Duodenal mucosa (tissue), 2 donors: ENCODE results near the gene JAZF1.

ENCODE experiments used
- H3K27ac ChIP-seq: one replicate; pipeline ENCODE4 v1.7.0; 2013; ENCODE audit warnings: low read depth, low read length
- H3K27me3 ChIP-seq, 2 donors: one replicate each; pipeline ENCODE4 v1.7.0; 2013; ENCODE audit warnings: low read length in 2 of 2, control low read depth in 1 of 2; ENCODE audit not compliant: insufficient read depth in 2 of 2, control insufficient read depth in 1 of 2
- H3K36me3 ChIP-seq, 2 donors: one replicate each; pipeline ENCODE4 v1.7.0; 2013; ENCODE audit warnings: low read length in 2 of 2, control low read depth in 1 of 2; ENCODE audit not compliant: insufficient read depth in 2 of 2, control insufficient read depth in 1 of 2
- H3K4me1 ChIP-seq, 2 donors: one replicate each; pipeline ENCODE4 v1.7.0; 2013; ENCODE audit warnings: low read length in 2 of 2, control low read depth in 1 of 2; ENCODE audit not compliant: insufficient read depth in 2 of 2, control insufficient read depth in 1 of 2
- H3K4me3 ChIP-seq, 2 donors: one replicate each; pipeline ENCODE4 v1.7.0; 2013; ENCODE audit warnings: low read length in 2 of 2, low read depth in 1 of 2
- H3K9ac ChIP-seq, 2 donors: one replicate each; pipeline ENCODE4 v1.7.0; 2013; ENCODE audit warnings: low read length in 2 of 2, low read depth in 1 of 2
- H3K9me3 ChIP-seq, 2 donors: one replicate each; pipeline ENCODE4 v1.7.0; 2013; ENCODE audit warnings: low read length in 2 of 2, control low read depth in 1 of 2; ENCODE audit not compliant: control insufficient read depth in 1 of 2

JAZF1 gene

DNA sequence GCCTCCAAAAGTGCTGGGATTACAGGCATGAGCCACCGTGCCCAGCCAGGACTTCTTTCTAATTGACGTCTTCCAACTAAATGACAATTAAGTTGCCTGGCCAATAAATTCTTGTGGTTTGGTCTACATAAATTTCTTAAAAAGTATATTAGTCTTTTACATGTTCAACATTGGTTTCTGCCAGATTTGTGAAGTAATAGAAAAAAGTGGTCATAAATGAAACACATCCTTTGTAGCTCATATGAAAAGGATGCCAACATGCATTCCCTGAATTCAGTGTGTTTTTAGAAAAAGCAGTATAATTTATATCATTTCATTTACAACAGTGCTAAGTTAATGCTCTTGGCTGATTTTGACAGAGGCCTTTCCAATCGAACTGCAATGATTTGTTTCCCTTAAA, 225.6 kb downstream of the JAZF1 start:
- Histone ChIP-seq H3K4me1 (no peaks in the 10 kb centered on the region), H3K4me3 (no peak overlapping the region), H3K27ac (no peak overlapping the region), H3K27me3 (no peaks in the 10 kb centered on the region), H3K9me3 (no peaks in the 10 kb centered on the region), H3K36me3 (no peaks in the 10 kb centered on the region), H3K9ac (no peak overlapping the region)

GRCh38 chr7:27953777-27954176, 226.8 kb downstream of the JAZF1 start:
- no peak overlapping the region for H3K9ac ChIP-seq
- H3K36me3 ChIP-seq, result no peaks in the 10 kb centered on the region
- no peaks in the 10 kb centered on the region for H3K9me3 ChIP-seq
- no peaks in the 10 kb centered on the region for H3K27me3 ChIP-seq
- no peaks in the 10 kb centered on the region for H3K4me1 ChIP-seq
- H3K27ac ChIP-seq, result no peak overlapping the region
- no peak overlapping the region for H3K4me3 ChIP-seq

DNA sequence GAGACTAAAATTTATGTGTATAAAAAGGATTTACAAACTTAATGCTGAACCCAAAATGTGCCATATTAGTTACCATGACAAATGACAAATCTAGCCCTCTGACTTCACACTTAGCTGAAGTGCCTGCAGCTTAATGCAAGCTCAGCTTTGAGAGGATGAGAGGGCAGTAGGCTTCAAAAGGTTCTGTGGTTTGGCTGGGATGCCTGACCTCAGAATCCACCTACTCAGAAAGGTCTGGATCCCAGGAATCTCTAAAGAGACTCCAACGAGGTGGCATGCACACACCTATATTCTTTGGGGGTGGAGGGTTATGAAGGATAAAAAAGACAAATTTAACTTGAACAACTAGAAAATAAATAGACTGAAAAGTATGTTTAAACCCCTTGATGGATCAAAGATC, 227.2 kb downstream of the JAZF1 start:
- no peaks in the 10 kb centered on the region for H3K36me3 ChIP-seq
- H3K9ac ChIP-seq, result no peak overlapping the region
- no peaks in the 10 kb centered on the region for H3K4me1 ChIP-seq
- no peak overlapping the region for H3K4me3 ChIP-seq
- H3K27ac ChIP-seq, result no peak overlapping the region
- no peaks in the 10 kb centered on the region for H3K27me3 ChIP-seq
- no peaks in the 10 kb centered on the region for H3K9me3 ChIP-seq

DNA sequence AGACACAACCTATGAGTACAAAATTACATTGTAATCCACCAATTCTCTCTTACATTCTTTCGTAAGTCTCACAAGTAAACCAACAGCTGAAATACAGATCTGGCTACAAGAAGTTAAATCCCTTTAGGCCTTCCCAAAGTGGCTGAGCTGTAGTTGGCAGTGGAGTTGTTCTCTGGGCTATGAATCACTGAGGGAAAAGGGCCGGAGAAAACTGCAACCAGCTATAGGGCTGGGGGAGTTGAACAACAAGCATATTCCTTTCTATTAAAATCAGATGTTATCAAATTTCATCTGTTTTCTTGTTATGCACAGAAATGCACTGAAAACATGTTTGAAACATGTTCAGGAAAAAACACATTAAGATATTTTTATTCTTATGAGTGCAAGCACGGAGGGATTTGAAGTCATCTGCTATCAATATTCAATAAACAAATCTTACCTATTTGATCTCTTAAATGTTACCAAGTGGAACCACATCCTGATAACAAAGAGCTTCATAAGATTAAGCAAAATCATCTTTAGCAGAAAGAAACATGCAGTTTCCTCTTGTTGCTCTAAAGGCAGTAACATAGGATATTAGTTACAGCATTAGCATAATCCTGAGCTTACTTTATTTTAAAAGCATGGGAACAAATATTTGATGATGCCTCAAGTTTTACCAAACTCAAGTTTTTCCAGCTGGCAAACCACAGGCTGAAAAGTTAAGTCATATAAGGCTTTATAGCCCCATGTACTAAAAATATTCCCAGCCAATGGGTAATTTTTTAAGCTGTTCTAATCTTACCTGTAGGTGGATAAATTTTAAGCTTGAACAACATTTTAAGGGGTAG, 227.9 kb downstream of the JAZF1 start:
- Histone ChIP-seq H3K27me3 (no peaks in the 10 kb centered on the region), H3K4me1 (no peaks in the 10 kb centered on the region), H3K27ac (no peak overlapping the region), H3K9ac (no peak overlapping the region), H3K4me3 (no peak overlapping the region), H3K9me3 (no peaks in the 10 kb centered on the region), H3K36me3 (no peaks in the 10 kb centered on the region)

- Histone ChIP-seq H3K27me3 (no peaks in the 10 kb centered on the region), H3K9me3 (no peaks in the 10 kb centered on the region), H3K27ac (no peak overlapping the region), H3K4me3 (no peak overlapping the region), H3K36me3 (no peaks in the 10 kb centered on the region), H3K9ac (no peak overlapping the region), H3K4me1 (no peaks in the 10 kb centered on the region)
Measured at GRCh38 chr7:27950123-27950522, 230.5 kb downstream of the JAZF1 start.

DNA sequence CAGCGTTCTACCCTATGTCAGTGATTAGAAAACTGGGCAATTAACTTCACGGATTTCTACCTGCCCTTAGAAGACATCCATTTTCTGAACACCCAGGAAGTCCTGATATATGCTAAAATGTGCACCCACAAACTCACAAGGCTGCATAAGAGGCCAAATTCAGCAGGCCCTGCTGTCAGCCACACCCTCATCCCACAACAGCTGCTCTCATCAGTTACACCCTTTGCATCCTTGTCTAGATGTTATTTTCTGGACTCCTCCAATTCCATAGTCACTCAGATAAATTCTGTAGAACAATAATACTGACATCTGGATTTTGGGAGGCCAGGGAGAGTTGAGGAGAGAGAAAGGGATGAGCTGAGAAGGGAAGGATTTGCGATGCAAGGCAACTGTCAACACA, 231.7 kb downstream of the JAZF1 start:
- Histone ChIP-seq H3K36me3 (no peaks in the 10 kb centered on the region), H3K27ac (no peak overlapping the region), H3K4me1 (no peaks in the 10 kb centered on the region), H3K9ac (no peak overlapping the region), H3K9me3 (no peaks in the 10 kb centered on the region), H3K27me3 (no peaks in the 10 kb centered on the region), H3K4me3 (no peak overlapping the region)

- Histone ChIP-seq H3K36me3 (no peaks in the 10 kb centered on the region), H3K4me1 (no peaks in the 10 kb centered on the region), H3K4me3 (no peak overlapping the region), H3K27me3 (no peaks in the 10 kb centered on the region), H3K9ac (no peak overlapping the region), H3K9me3 (no peaks in the 10 kb centered on the region), H3K27ac (no peak overlapping the region)
Measured at GRCh38 chr7:27947586-27948278, 232.9 kb downstream of the JAZF1 start.

DNA sequence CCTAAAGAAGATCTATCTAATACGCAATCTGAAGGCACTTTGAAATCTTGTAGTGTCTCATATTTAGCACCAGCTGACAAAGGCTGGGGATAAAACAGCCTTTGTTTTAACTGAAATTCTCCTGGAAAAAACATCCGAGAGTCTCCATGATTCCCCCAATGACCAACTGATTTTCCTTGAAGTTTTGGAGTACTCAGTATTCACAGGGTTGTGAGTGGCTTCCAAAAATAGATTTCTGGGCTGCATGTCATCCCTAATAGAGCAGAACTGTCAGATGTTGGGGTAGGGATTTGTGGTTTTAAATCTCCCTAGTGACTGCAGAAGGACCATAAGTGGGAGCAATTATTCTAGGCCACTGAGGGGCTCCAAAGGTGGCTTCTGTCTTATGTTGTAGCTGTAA, 234.2 kb downstream of the JAZF1 start:
- Histone ChIP-seq H3K4me3 (no peak overlapping the region), H3K9me3 (no peaks in the 10 kb centered on the region), H3K9ac (no peak overlapping the region), H3K4me1 (no peaks in the 10 kb centered on the region), H3K27ac (no peak overlapping the region), H3K27me3 (no peaks in the 10 kb centered on the region), H3K36me3 (no peaks in the 10 kb centered on the region)

- Histone ChIP-seq H3K27me3 (no peaks in the 10 kb centered on the region), H3K36me3 (no peaks in the 10 kb centered on the region), H3K9ac (no peak overlapping the region), H3K9me3 (no peaks in the 10 kb centered on the region), H3K4me1 (no peaks in the 10 kb centered on the region), H3K27ac (no peak overlapping the region), H3K4me3 (no peak overlapping the region)
Measured at GRCh38 chr7:27945058-27945795, 235.4 kb downstream of the JAZF1 start.

DNA sequence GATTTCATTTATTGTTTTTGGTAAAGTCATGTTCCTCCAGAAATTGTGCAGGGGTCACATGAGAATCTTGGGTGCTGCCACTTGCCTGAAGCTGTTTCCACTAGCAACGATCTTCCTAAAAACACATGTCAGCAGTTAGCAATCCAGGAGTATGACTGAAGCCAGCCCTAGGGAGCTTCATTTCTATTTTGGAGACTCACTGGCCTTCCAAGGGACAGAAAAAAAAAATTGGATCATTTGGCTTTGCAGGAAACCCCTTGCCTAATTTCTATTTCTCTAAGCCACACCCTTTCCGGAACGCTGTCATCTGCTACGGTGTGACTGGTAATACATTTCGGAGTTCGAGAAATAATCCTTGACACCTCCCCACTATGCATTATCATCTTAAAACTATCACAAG, 236.0 kb downstream of the JAZF1 start:
- Histone ChIP-seq H3K27ac (no peak overlapping the region), H3K9ac (no peak overlapping the region), H3K4me3 (no peak overlapping the region), H3K4me1 (no peaks in the 10 kb centered on the region), H3K9me3 (no peaks in the 10 kb centered on the region), H3K27me3 (no peaks in the 10 kb centered on the region), H3K36me3 (no peaks in the 10 kb centered on the region)
